Fibroblast of skin of left quadriceps (primary cell): ENCODE measurements around the gene PLEKHG4.

Source experiments
- DNase-seq, 2 experiments: peaks; one replicate each; pipeline ENCODE4 v3.0.0-alpha.2; 2013; ENCODE audit warnings: low read depth in 2 of 2

Gene PLEKHG4

GRCh38 chr16:67326472-67327309, 47.4 kb downstream of the PLEKHG4 start, which contains the start of the genes KCTD19 and LRRC36:
KCTD19 (minus strand) TSS chr16:67326741; CDS start chr16:67326707, 34 bp downstream.
LRRC36 (plus strand) TSS chr16:67326815; CDS start chr16:67326863, 48 bp downstream.
- DNase-seq = no peak

- DNase-seq = no peak
Observed at GRCh38 chr16:67327743-67328142, 48.4 kb downstream of the PLEKHG4 start.

GRCh38 chr16:67329901-67330300, 50.6 kb downstream of the PLEKHG4 start:
- DNase-seq = no peak

- no peak for DNase-seq
Observed at GRCh38 chr16:67333315-67333714, 54.0 kb downstream of the PLEKHG4 start.

GRCh38 chr16:67336116-67336515, 56.8 kb downstream of the PLEKHG4 start:
- DNase-seq = no peak

- no peak for DNase-seq
Observed at GRCh38 chr16:67336648-67337047, 57.3 kb downstream of the PLEKHG4 start.
